Smooth muscle cell (in vitro differentiated cells): Measurements from ENCODE around the gene OR56B1. TPM values are rescaled to one million over a fixed set of nuclear protein-coding genes. Genes with fewer than 3 reads are reported as not detected.

Experiments
- DNase-seq: peaks from one replicate; lab custom pipeline; 2025; ENCODE audit not compliant: unreplicated experiment; lab: John Stamatoyannopoulos, UW
- H2AFZ ChIP-seq: fragments of 200-600 bp; sonication (generic); 2 replicates; pipeline ENCODE4 v1.6.0; 2016; ENCODE audit warnings: antibody characterized with exemption, low read depth, mild to moderate bottlenecking
- H3F3A ChIP-seq: fragments of 200-600 bp; sonication (generic); 2 replicates; pipeline ENCODE4 v1.6.0; 2017; ENCODE audit warnings: antibody characterized with exemption, low read depth
- H3K27ac ChIP-seq: fragments of 200-600 bp; sonication (generic); 2 replicates; pipeline ENCODE4 v1.5.1; 2016; ENCODE audit warnings: low read depth, mild to moderate bottlenecking
- H3K27me3 ChIP-seq: fragments of 200-600 bp; sonication (generic); 2 replicates; pipeline ENCODE4 v1.6.1; 2016; ENCODE audit warnings: low read depth, mild to moderate bottlenecking
- H3K36me3 ChIP-seq: fragments of 200-600 bp; sonication (generic); 2 replicates; pipeline ENCODE4 v1.5.1; 2016; ENCODE audit warnings: low read depth
- H3K4me1 ChIP-seq: fragments of 200-600 bp; sonication (generic); 2 replicates; pipeline ENCODE4 v1.5.1; 2016; ENCODE audit warnings: low read depth
- H3K4me2 ChIP-seq: fragments of 200-600 bp; sonication (generic); 2 replicates; pipeline ENCODE4 v1.6.0; 2016; ENCODE audit warnings: mild to moderate bottlenecking
- H3K4me3 ChIP-seq: fragments of 200-600 bp; sonication (generic); 2 replicates; pipeline ENCODE4 v1.5.1; 2016; ENCODE audit warnings: mild to moderate bottlenecking
- H3K79me2 ChIP-seq: fragments of 200-600 bp; sonication (generic); 2 replicates; pipeline ENCODE4 v1.6.0; 2016; ENCODE audit warnings: low read depth, mild to moderate bottlenecking
- H3K9ac ChIP-seq: fragments of 200-600 bp; sonication (generic); 2 replicates; pipeline ENCODE4 v1.6.0; 2016; ENCODE audit warnings: low read depth
- H3K9me3 ChIP-seq: fragments of 200-600 bp; sonication (generic); replicated peaks from 2 replicates; pipeline ENCODE4 v1.5.1; 2016; ENCODE audit warnings: low read depth
- H4K20me1 ChIP-seq: fragments of 200-600 bp; sonication (generic); 2 replicates; pipeline ENCODE4 v1.6.0; 2016; ENCODE audit warnings: low read depth
- WGBS: methylation state at CpG from one replicate; pipeline ENCODE4 v1.1.7; 2016; ENCODE audit warnings: low lambda C conversion rate; 5-methylcytosine and 5-hydroxymethylcytosine counted together
- polyA plus RNA-seq: library from polyadenylated mRNA; unstranded; fragments of >200 nt; fragmentation: Nextera tagmentation; extraction: Ambion mirVana; gene quantifications from 2 replicates; pipeline ENCODE4 v1.2.1, GENCODE V29; 2016
- total RNA-seq: library from RNA; depleted of rRNA; stranded (reverse); fragments of >200 nt; gene quantifications from 2 replicates; pipeline ENCODE4 v1.2.3, GENCODE V29; 2014
- TF ChIP-seq, protein P1 (sequence below): fragments of 200-600 bp; sonication (generic); IDR thresholded peaks from 2 replicates; pipeline ENCODE4 v1.5.1; 2017; ENCODE audit warnings: borderline replicate concordance, mild to moderate bottlenecking, antibody characterized with exemption; ENCODE audit not compliant: insufficient read depth, poor library complexity, severe bottlenecking

OR56B1 gene
- total and polyA plus RNA-seq, 2 experiments from 2014 or later: not detected

GRCh38 chr11:5767056-5767455 is 30.8 kb downstream of the OR56B1 start:
- Histone ChIP-seq H2AFZ (no peak overlapping the region), H3K9ac (no peak overlapping the region), H3K9me3 (no peaks in the 10 kb centered on the region), H3F3A (no peaks in the 10 kb centered on the region), H4K20me1 (no peaks in the 10 kb centered on the region), H3K4me2 (no peak overlapping the region), H3K4me3 (no peak overlapping the region), H3K27me3 (no peaks in the 10 kb centered on the region), H3K4me1 (no peaks in the 10 kb centered on the region), H3K36me3 (no peaks in the 10 kb centered on the region), H3K79me2 (no peaks in the 10 kb centered on the region), H3K27ac (no peak overlapping the region)
- no peak for DNase-seq
- 80% methylated on average over 1 of the region's 1 CpG for WGBS
- TF ChIP-seq, protein P1, sequence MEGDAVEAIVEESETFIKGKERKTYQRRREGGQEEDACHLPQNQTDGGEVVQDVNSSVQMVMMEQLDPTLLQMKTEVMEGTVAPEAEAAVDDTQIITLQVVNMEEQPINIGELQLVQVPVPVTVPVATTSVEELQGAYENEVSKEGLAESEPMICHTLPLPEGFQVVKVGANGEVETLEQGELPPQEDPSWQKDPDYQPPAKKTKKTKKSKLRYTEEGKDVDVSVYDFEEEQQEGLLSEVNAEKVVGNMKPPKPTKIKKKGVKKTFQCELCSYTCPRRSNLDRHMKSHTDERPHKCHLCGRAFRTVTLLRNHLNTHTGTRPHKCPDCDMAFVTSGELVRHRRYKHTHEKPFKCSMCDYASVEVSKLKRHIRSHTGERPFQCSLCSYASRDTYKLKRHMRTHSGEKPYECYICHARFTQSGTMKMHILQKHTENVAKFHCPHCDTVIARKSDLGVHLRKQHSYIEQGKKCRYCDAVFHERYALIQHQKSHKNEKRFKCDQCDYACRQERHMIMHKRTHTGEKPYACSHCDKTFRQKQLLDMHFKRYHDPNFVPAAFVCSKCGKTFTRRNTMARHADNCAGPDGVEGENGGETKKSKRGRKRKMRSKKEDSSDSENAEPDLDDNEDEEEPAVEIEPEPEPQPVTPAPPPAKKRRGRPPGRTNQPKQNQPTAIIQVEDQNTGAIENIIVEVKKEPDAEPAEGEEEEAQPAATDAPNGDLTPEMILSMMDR: no peak

DNA sequence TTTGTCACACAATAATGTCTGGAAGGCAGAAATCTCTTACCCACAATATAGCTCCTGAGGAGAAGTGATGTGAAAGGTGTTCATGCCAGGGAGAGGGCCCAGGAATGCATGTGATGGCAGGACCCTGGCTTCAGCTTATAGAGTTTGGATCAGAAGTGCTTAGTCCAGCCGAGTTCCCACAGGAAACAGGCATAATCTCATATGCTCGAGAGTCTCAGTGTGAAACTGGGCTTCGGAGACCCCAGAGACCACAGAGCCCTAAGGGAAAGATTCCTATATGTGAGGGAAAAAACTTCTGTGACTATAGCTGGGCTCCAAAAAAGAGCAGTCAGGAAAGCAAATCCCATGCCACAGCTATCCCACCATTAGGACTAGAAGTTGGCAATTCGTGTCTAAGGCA is 47.0 kb downstream of the OR56B1 start, which contains the start of gene OR52N5:
OR52N5 (minus strand) TSS at position 101 of the 400 bp plus-strand sequence. CDS start 4,721 bp downstream, outside the sequence.
- no peak for DNase-seq
- Histone ChIP-seq H3F3A (no peaks in the 10 kb centered on the region), H3K27ac (no peak within 1 kb of the TSS), H3K4me1 (no peaks in the 10 kb centered on the region), H3K9me3 (no peaks in the 10 kb centered on the region), H2AFZ (no peak within 1 kb of the TSS), H3K27me3 (no peaks in the 10 kb centered on the region), H3K9ac (no peak within 1 kb of the TSS), H3K4me3 (no peak within 1 kb of the TSS), H3K36me3 (no peaks in the 10 kb centered on the region), H3K4me2 (no peak within 1 kb of the TSS), H4K20me1 (no peaks in the 10 kb centered on the region), H3K79me2 (no peaks in the 10 kb centered on the region)
- WGBS: 55% methylated on average over 4 of the region's 4 CpGs
- TF ChIP-seq, protein P1: no peak

Other genes starting within 250 kb of the OR56B1 start
- gene OR52D1, start 247.8 kb upstream of the OR56B1 start, total RNA-seq: not detected in 2 replicates
- gene OR52D1, start 247.8 kb upstream of the OR56B1 start, polyA plus RNA-seq: not detected in 2 replicates
- gene UBQLN3, start 226.5 kb upstream of the OR56B1 start, total RNA-seq: 0.13 and 0.27 TPM in 2 replicates
- gene UBQLN3, start 226.5 kb upstream of the OR56B1 start, polyA plus RNA-seq: 0.45 TPM in 1 of 2 replicates, not detected in the other
- gene UBQLNL, start 219.7 kb upstream of the OR56B1 start, total RNA-seq: 0.31 and 0.58 TPM in 2 replicates
- 0.14 TPM in 1 of 2 replicates, not detected in the other for gene UBQLNL, start 219.7 kb upstream of the OR56B1 start, polyA plus RNA-seq
- gene OR52H1, start 187.9 kb upstream of the OR56B1 start, total RNA-seq: not detected in 2 replicates
- not detected in 2 replicates for gene OR52H1, start 187.9 kb upstream of the OR56B1 start, polyA plus RNA-seq
- not detected in 2 replicates for gene OR52B6, start 155.6 kb upstream of the OR56B1 start, total RNA-seq
- gene OR52B6, start 155.6 kb upstream of the OR56B1 start, polyA plus RNA-seq: not detected in 2 replicates
- 5.6 and 10.0 TPM in 2 replicates for gene TRIM6, start 139.8 kb upstream of the OR56B1 start, total RNA-seq
- 3.7 and 11.7 TPM in 2 replicates for gene TRIM6, start 139.8 kb upstream of the OR56B1 start, polyA plus RNA-seq
- gene TRIM34, start 111.4 kb upstream of the OR56B1 start, total RNA-seq: 6.7 and 7.5 TPM in 2 replicates
- gene TRIM34, start 111.4 kb upstream of the OR56B1 start, polyA plus RNA-seq: 4.1 and 6.3 TPM in 2 replicates
- 22.2 and 27.6 TPM in 2 replicates for gene TRIM5, start 51.4 kb upstream of the OR56B1 start, total RNA-seq
- 16.4 and 18.0 TPM in 2 replicates for gene TRIM5, start 51.4 kb upstream of the OR56B1 start, polyA plus RNA-seq
- 34.4 and 41.1 TPM in 2 replicates for gene TRIM22, start 46.7 kb upstream of the OR56B1 start, total RNA-seq
- 26.1 and 33.4 TPM in 2 replicates for gene TRIM22, start 46.7 kb upstream of the OR56B1 start, polyA plus RNA-seq
- gene OR52N4, start 17.8 kb downstream of the OR56B1 start, total RNA-seq: 0.40 and 1.9 TPM in 2 replicates
- not detected in 2 replicates for gene OR52N4, start 17.8 kb downstream of the OR56B1 start, polyA plus RNA-seq
- not detected in 2 replicates for gene OR52N5, start 46.9 kb downstream of the OR56B1 start, total RNA-seq
- gene OR52N5, start 46.9 kb downstream of the OR56B1 start, polyA plus RNA-seq: not detected in 2 replicates
- not detected in 2 replicates for gene OR52N1, start 54.8 kb downstream of the OR56B1 start, total RNA-seq
- not detected in 2 replicates for gene OR52N1, start 54.8 kb downstream of the OR56B1 start, polyA plus RNA-seq
- not detected in 2 replicates for gene OR52N2, start 72.5 kb downstream of the OR56B1 start, total RNA-seq
- not detected in 2 replicates for gene OR52N2, start 72.5 kb downstream of the OR56B1 start, polyA plus RNA-seq
- gene OR52E6, start 105.4 kb downstream of the OR56B1 start, total RNA-seq: not detected in 2 replicates
- not detected in 2 replicates for gene OR52E6, start 105.4 kb downstream of the OR56B1 start, polyA plus RNA-seq
- gene OR52E8, start 121.2 kb downstream of the OR56B1 start, total RNA-seq: not detected in 2 replicates
- not detected in 2 replicates for gene OR52E8, start 121.2 kb downstream of the OR56B1 start, polyA plus RNA-seq
- gene OR52E4, start 144.2 kb downstream of the OR56B1 start, total RNA-seq: 0.22 TPM in 1 of 2 replicates, not detected in the other
- gene OR52E4, start 144.2 kb downstream of the OR56B1 start, polyA plus RNA-seq: not detected in 2 replicates
- gene OR52E5, start 156.8 kb downstream of the OR56B1 start, total RNA-seq: not detected in 2 replicates
- not detected in 2 replicates for gene OR52E5, start 156.8 kb downstream of the OR56B1 start, polyA plus RNA-seq
- not detected in 2 replicates for gene OR56A3, start 205.8 kb downstream of the OR56B1 start, total RNA-seq
- gene OR56A3, start 205.8 kb downstream of the OR56B1 start, polyA plus RNA-seq: not detected in 2 replicates
- gene OR56A5, start 232.0 kb downstream of the OR56B1 start, total RNA-seq: 2.2 TPM in 1 of 2 replicates, not detected in the other
- gene OR56A5, start 232.0 kb downstream of the OR56B1 start, polyA plus RNA-seq: not detected in 2 replicates